Endothelial cell of umbilical vein (primary cell): ENCODE data around the gene PCDH9. TPM values are rescaled to one million over a fixed set of nuclear protein-coding genes. Genes with fewer than 3 reads are reported as not detected.

Experiments
- BruUV-seq: library from RNA; stranded (reverse); fragments of 400-500 nt; replicated peaks from 2 replicates; lab custom pipeline; 2021; lab: Mats Ljungman, UMichigan
- CTCF ChIA-PET: fragments of 300-600, 350-600 bp; sonication (Branson Sonifier 250); formaldehyde crosslinking; loops from one replicate; lab custom pipeline; 2021; ENCODE audit warnings: antibody characterized with exemption, inconsistent platforms; lab: Charles Lee
- POLR2A ChIA-PET: fragments of 300-600, 350-600 bp; sonication (Branson Sonifier 250); formaldehyde crosslinking; loops from one replicate; lab custom pipeline; 2021; ENCODE audit warnings: antibody characterized with exemption, inconsistent platforms; lab: Charles Lee
- DNase-seq: peaks from one replicate; pipeline ENCODE4 v3.0.0-alpha.2; 2011; ENCODE audit warnings: low read depth, low spot score
- FAIRE-seq: peaks from 2 replicates; lab custom pipeline; 2011; peaks lifted over from hg19 to GRCh38; lab: Jason Lieb, UNC
- H2AFZ ChIP-seq: 2 replicates; pipeline ENCODE4 v1.6.0; 2012; ENCODE audit warnings: low read depth, low read length, control low read depth, inconsistent platforms
- H3K27ac ChIP-seq: 2 replicates; pipeline ENCODE4 v1.5.1; 2011; ENCODE audit warnings: low read depth, mild to moderate bottlenecking, control low read depth, low read length, moderate library complexity; ENCODE audit not compliant: insufficient read depth
- H3K27me3 ChIP-seq, 2 experiments: 2 replicates each; pipeline versions ENCODE4 v1.6.0 to v1.6.1; 2011; ENCODE audit warnings: low read length in 2 of 2, mixed read lengths in 1 of 2; ENCODE audit not compliant: control insufficient read depth in 2 of 2, insufficient read depth in 2 of 2
- H3K36me3 ChIP-seq, 2 experiments: 2 replicates in 1 of 2; 3 replicates in 1 of 2; pipeline ENCODE4 v1.5.1; 2011; ENCODE audit warnings: low read length in 2 of 2, mild to moderate bottlenecking in 1 of 2, moderate library complexity in 1 of 2; ENCODE audit not compliant: control insufficient read depth in 2 of 2, insufficient read depth in 2 of 2; ENCODE audit errors: extremely low read depth in 1 of 2
- H3K4me1 ChIP-seq: 3 replicates; pipeline ENCODE4 v1.5.1; 2011; ENCODE audit warnings: mild to moderate bottlenecking, low read length; ENCODE audit not compliant: control insufficient read depth, insufficient read depth; ENCODE audit errors: extremely low read depth
- H3K4me2 ChIP-seq: 2 replicates; pipeline ENCODE4 v1.6.1; 2011; ENCODE audit warnings: low read length, control low read depth, mixed read lengths; ENCODE audit not compliant: insufficient read depth
- H3K4me3 ChIP-seq, 3 experiments: fragments of 200-600 bp in 1 of 3; sonication (generic), shearing (Covaris generic) in 1 of 3; replicated peaks in 1 of 3; 2 replicates each; pipeline ENCODE4 v1.5.1; 2011 to 2016; ENCODE audit warnings: control low read depth in 3 of 3, low read length in 3 of 3, mild to moderate bottlenecking in 2 of 3, inconsistent platforms in 1 of 3, low read depth in 1 of 3, moderate library complexity in 1 of 3; ENCODE audit not compliant: insufficient read depth in 1 of 3
- H3K79me2 ChIP-seq: 2 replicates; pipeline ENCODE4 v1.6.0; 2012; ENCODE audit warnings: low read length, inconsistent platforms; ENCODE audit not compliant: control insufficient read depth, insufficient read depth
- H3K9ac ChIP-seq: replicated peaks from 2 replicates; pipeline ENCODE3; 2011; ENCODE audit warnings: low read length, control low read depth; ENCODE audit not compliant: insufficient read depth; ENCODE audit errors: extremely low read depth
- H3K9me1 ChIP-seq: replicated peaks from 3 replicates; pipeline ENCODE4 v1.6.0; 2011; ENCODE audit warnings: mild to moderate bottlenecking, low read length; ENCODE audit not compliant: control insufficient read depth, insufficient read depth; ENCODE audit errors: extremely low read depth
- H3K9me3 ChIP-seq: replicated peaks from 2 replicates; pipeline ENCODE4 v1.5.1; 2012; ENCODE audit warnings: low read length, inconsistent platforms; ENCODE audit not compliant: control insufficient read depth, insufficient read depth
- H4K20me1 ChIP-seq: replicated peaks from 2 replicates; pipeline ENCODE3; 2011; ENCODE audit warnings: mild to moderate bottlenecking, low read length; ENCODE audit not compliant: control insufficient read depth, insufficient read depth; ENCODE audit errors: extremely low read depth
- CTCF ChIP-seq, 2 donors: IDR thresholded peaks; 1 replicate in 1 of 2; 2 replicates in 1 of 2; pipeline ENCODE4 v1.5.1; 2011; ENCODE audit warnings: low read length in 2 of 2, mild to moderate bottlenecking in 2 of 2, moderate library complexity in 2 of 2, control low read depth in 1 of 2, inconsistent platforms in 1 of 2, low read depth in 1 of 2; ENCODE audit not compliant: insufficient read depth in 1 of 2; ENCODE audit errors: extremely low read depth in 1 of 2
- FOS ChIP-seq: IDR thresholded peaks from 2 replicates; pipeline ENCODE4 v1.6.1; 2011; ENCODE audit warnings: mild to moderate bottlenecking, low read length, moderate library complexity, borderline replicate concordance; ENCODE audit not compliant: insufficient read depth
- GATA2 ChIP-seq: IDR thresholded peaks from 2 replicates; pipeline ENCODE4 v1.7.0; 2011; ENCODE audit warnings: low read depth, mild to moderate bottlenecking, moderate library complexity, mixed read lengths, low read length; ENCODE audit not compliant: insufficient read length, insufficient read depth
- MAX ChIP-seq: IDR thresholded peaks from 2 replicates; pipeline ENCODE4 v1.6.1; 2011; ENCODE audit not compliant: insufficient read depth, insufficient read length
- MYC ChIP-seq: IDR thresholded peaks from one replicate; pipeline ENCODE4 v1.6.1; 2011; ENCODE audit warnings: mild to moderate bottlenecking, low read depth, low read length
- POLR2A ChIP-seq: IDR thresholded peaks from 2 replicates; pipeline ENCODE4 v1.6.1; 2012; ENCODE audit warnings: low read depth, mild to moderate bottlenecking, control low read depth, low read length
- POLR2AphosphoS5 ChIP-seq: IDR thresholded peaks from 2 replicates; pipeline ENCODE4 v1.6.1; 2012; ENCODE audit warnings: low read depth, mild to moderate bottlenecking, control low read depth, low read length, moderate library complexity; ENCODE audit not compliant: insufficient read depth
- dilution Hi-C: fragments of 300-500 bp; cut with MboI; formaldehyde crosslinking; loops from one replicate; pipeline ENCODE4 v1.15.0; 2019; ENCODE audit warnings: low sequenced_read_pairs; ENCODE audit not compliant: extremely low pct_ligation_motif_present
- intact Hi-C: fragments of 100-400 bp; cut with micrococcal nuclease; formaldehyde crosslinking; loops from one replicate; pipeline ENCODE4 v1.10.0; 2022
- polyA plus RNA-seq, 4 experiments: library from polyadenylated mRNA; depleted of rRNA in 3 of 4; stranded (reverse) in 3 of 4; unstranded in 1 of 4; fragments of >200 nt; gene quantifications; 2 replicates each; pipeline versions ENCODE4 v1.2.1 to v1.2.3, GENCODE V29; 2011 to 2012; ENCODE audit warnings: missing spikeins in 1 of 4
- total RNA-seq: library from RNA; stranded (reverse); gene quantifications from 2 replicates; pipeline ENCODE4 v1.2.3, GENCODE V29; 2021

PCDH9 gene
- total and polyA plus RNA-seq, 2 donors (not counting 3 experiments of a cell fraction or from before 2014, with no cell fraction given) = 1.1 to 5.2 TPM

- no peak for TF ChIP-seq POLR2A
- TF ChIP-seq GATA2 = no peak
- TF ChIP-seq FOS = no peak
- TF ChIP-seq POLR2AphosphoS5 = no peak
- no peak for TF ChIP-seq MYC
- no peak for TF ChIP-seq CTCF (IDR thresholded peaks at IDR 0.05; ENCODE audit: extremely low read depth in 1 of 2, insufficient read depth in 1 of 2, low read depth in 1 of 2, low read length in 2 of 2)
- no peak for TF ChIP-seq MAX
These were observed 686.4 kb downstream of the PCDH9 start for GRCh38 chr13:66543780-66544179.

More at GRCh38 chr13:66543780-66544179, 686.4 kb downstream of the PCDH9 start:
- FAIRE-seq (no peak), DNase-seq (no peak)
- Histone ChIP-seq H3K4me3 (no peak overlapping the region), H3K9me1 (no peaks in the 10 kb centered on the region), H2AFZ (no peak overlapping the region), H3K27ac (no peak overlapping the region), H3K79me2 (no peaks in the 10 kb centered on the region), H3K36me3 (no peaks in the 10 kb centered on the region), H4K20me1 (no peaks in the 10 kb centered on the region), H3K27me3 (no peaks in the 10 kb centered on the region), H3K9ac (no peak overlapping the region), H3K9me3 (no peaks in the 10 kb centered on the region), H3K4me1 (no peaks in the 10 kb centered on the region), H3K4me2 (no peak overlapping the region)
- intact Hi-C loops = no loop called here
- no TSS peak for BruUV-seq
- dilution Hi-C loops = no loop called here
- ChIA-PET POLR2A (no interaction called here), CTCF (interaction anchor here (1.5 kb wide), 1 partner anchor 694 kb away, joined by 3 read pairs; no protein-coding TSS in a partner anchor)
